Hepatocyte (in vitro differentiated cells): ENCODE results near the gene AUH.

ENCODE experiments used
- EZH2 ChIP-seq: fragments of 200-600 bp; sonication (generic); IDR thresholded peaks from 2 replicates; pipeline ENCODE4 v1.6.1; 2016; ENCODE audit warnings: antibody characterized with exemption, mild to moderate bottlenecking, borderline replicate concordance
- TF ChIP-seq, protein P1 (sequence below): fragments of 200-600 bp; sonication (generic); IDR thresholded peaks from 2 replicates; pipeline ENCODE4 v1.5.1; 2016; ENCODE audit warnings: antibody characterized with exemption, mild to moderate bottlenecking; ENCODE audit not compliant: poor library complexity

- TF ChIP-seq, protein P1, sequence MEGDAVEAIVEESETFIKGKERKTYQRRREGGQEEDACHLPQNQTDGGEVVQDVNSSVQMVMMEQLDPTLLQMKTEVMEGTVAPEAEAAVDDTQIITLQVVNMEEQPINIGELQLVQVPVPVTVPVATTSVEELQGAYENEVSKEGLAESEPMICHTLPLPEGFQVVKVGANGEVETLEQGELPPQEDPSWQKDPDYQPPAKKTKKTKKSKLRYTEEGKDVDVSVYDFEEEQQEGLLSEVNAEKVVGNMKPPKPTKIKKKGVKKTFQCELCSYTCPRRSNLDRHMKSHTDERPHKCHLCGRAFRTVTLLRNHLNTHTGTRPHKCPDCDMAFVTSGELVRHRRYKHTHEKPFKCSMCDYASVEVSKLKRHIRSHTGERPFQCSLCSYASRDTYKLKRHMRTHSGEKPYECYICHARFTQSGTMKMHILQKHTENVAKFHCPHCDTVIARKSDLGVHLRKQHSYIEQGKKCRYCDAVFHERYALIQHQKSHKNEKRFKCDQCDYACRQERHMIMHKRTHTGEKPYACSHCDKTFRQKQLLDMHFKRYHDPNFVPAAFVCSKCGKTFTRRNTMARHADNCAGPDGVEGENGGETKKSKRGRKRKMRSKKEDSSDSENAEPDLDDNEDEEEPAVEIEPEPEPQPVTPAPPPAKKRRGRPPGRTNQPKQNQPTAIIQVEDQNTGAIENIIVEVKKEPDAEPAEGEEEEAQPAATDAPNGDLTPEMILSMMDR = no peak
- TF ChIP-seq EZH2 = no peak
Measured at GRCh38 chr9:91408475-91408874, 46.8 kb upstream of the AUH start.
